Trophoblast cell (in vitro differentiated cells and primary cell): ENCODE results near the gene SEMA4B.

Source experiments
- DNase-seq, 2 donors: peaks; one replicate each; pipeline ENCODE4 v3.0.0-alpha.2; 2016
- H2AFZ ChIP-seq: 2 replicates; pipeline ENCODE4 v1.6.1; 2013; ENCODE audit warnings: low read length, moderate library complexity, mild to moderate bottlenecking; ENCODE audit not compliant: insufficient read depth, poor library complexity
- H2AK5ac ChIP-seq: 2 replicates; pipeline ENCODE4 v1.6.1; 2013; ENCODE audit warnings: mild to moderate bottlenecking, low read length
- H2BK120ac ChIP-seq: 2 replicates; pipeline ENCODE4 v1.6.1; 2013; ENCODE audit warnings: low read length, mild to moderate bottlenecking, moderate library complexity; ENCODE audit not compliant: insufficient read depth, poor library complexity
- H2BK12ac ChIP-seq: 2 replicates; pipeline ENCODE4 v1.6.1; 2013; ENCODE audit warnings: mild to moderate bottlenecking, low read length, moderate library complexity
- H2BK5ac ChIP-seq: 2 replicates; pipeline ENCODE4 v1.6.1; 2013; ENCODE audit warnings: low read length, low read depth, moderate library complexity, mild to moderate bottlenecking; ENCODE audit not compliant: poor library complexity
- H3K14ac ChIP-seq: 2 replicates; pipeline ENCODE4 v1.6.1; 2013; ENCODE audit warnings: mild to moderate bottlenecking, low read length
- H3K18ac ChIP-seq: 2 replicates; pipeline ENCODE4 v1.6.1; 2013; ENCODE audit warnings: mild to moderate bottlenecking, low read length
- H3K23ac ChIP-seq: 2 replicates; pipeline ENCODE4 v1.6.1; 2013; ENCODE audit warnings: low read length
- H3K27ac ChIP-seq: 2 replicates; pipeline ENCODE4 v1.5.1; 2013; ENCODE audit warnings: low read depth, mild to moderate bottlenecking, inconsistent platforms, low read length, moderate library complexity
- H3K27me3 ChIP-seq: 2 replicates; pipeline ENCODE4 v1.6.1; 2013; ENCODE audit warnings: inconsistent platforms, mild to moderate bottlenecking, low read length, moderate library complexity; ENCODE audit not compliant: insufficient read depth
- H3K36me3 ChIP-seq, 2 experiments: 1 replicate in 1 of 2; 2 replicates in 1 of 2; pipeline ENCODE4 v1.6.1; 2013; ENCODE audit warnings: low read length in 2 of 2, mild to moderate bottlenecking in 2 of 2, moderate library complexity in 1 of 2; ENCODE audit not compliant: insufficient read depth in 2 of 2, control insufficient read depth in 1 of 2
- H3K4ac ChIP-seq: 2 replicates; pipeline ENCODE4 v1.6.1; 2013; ENCODE audit warnings: low read depth, mild to moderate bottlenecking, low read length, moderate library complexity
- H3K4me1 ChIP-seq, 2 experiments: 1 replicate in 1 of 2; 2 replicates in 1 of 2; pipeline ENCODE4 v1.6.1; 2013; ENCODE audit warnings: low read length in 2 of 2, mild to moderate bottlenecking in 2 of 2, moderate library complexity in 1 of 2; ENCODE audit not compliant: insufficient read depth in 2 of 2, control insufficient read depth in 1 of 2
- H3K4me2 ChIP-seq: 2 replicates; pipeline ENCODE4 v1.6.1; 2013; ENCODE audit warnings: inconsistent platforms, mild to moderate bottlenecking, low read length, moderate library complexity
- H3K4me3 ChIP-seq: 2 replicates; pipeline ENCODE4 v1.5.1; 2013; ENCODE audit warnings: mild to moderate bottlenecking, low read depth, low read length, inconsistent platforms
- H3K79me1 ChIP-seq: one replicate; pipeline ENCODE4 v1.6.1; 2013; ENCODE audit warnings: low read length
- H3K79me2 ChIP-seq: 2 replicates; pipeline ENCODE4 v1.6.1; 2013; ENCODE audit warnings: low read length, mild to moderate bottlenecking; ENCODE audit not compliant: control insufficient read depth, insufficient read depth, poor library complexity
- H3K9ac ChIP-seq: 2 replicates; pipeline ENCODE4 v1.6.1; 2013; ENCODE audit warnings: mild to moderate bottlenecking, low read length
- H3K9me3 ChIP-seq: 2 replicates; pipeline ENCODE4 v1.6.1; 2013; ENCODE audit warnings: low read depth, mild to moderate bottlenecking, control low read depth, inconsistent platforms, low read length; ENCODE audit not compliant: insufficient read depth
- H4K12ac ChIP-seq: 2 replicates; pipeline ENCODE4 v1.6.1; 2013; ENCODE audit warnings: low read depth, mild to moderate bottlenecking, low read length, moderate library complexity
- H4K8ac ChIP-seq: 2 replicates; pipeline ENCODE4 v1.6.1; 2013; ENCODE audit warnings: low read depth, mild to moderate bottlenecking, low read length, moderate library complexity
- H4K91ac ChIP-seq: one replicate; pipeline ENCODE4 v1.6.1; 2013; ENCODE audit warnings: low read depth, mild to moderate bottlenecking, low read length, moderate library complexity
- WGBS: extraction: QIAGEN DNeasy Blood & Tissue Kit; methylation state at CpG from one replicate; pipeline ENCODE4 v1.1.7; 2013; ENCODE audit warnings: missing lambda C conversion rate; ENCODE audit not compliant: insufficient read length, insufficient coverage; ENCODE audit errors: extremely low coverage; 5-methylcytosine and 5-hydroxymethylcytosine counted together

Gene SEMA4B

DNA sequence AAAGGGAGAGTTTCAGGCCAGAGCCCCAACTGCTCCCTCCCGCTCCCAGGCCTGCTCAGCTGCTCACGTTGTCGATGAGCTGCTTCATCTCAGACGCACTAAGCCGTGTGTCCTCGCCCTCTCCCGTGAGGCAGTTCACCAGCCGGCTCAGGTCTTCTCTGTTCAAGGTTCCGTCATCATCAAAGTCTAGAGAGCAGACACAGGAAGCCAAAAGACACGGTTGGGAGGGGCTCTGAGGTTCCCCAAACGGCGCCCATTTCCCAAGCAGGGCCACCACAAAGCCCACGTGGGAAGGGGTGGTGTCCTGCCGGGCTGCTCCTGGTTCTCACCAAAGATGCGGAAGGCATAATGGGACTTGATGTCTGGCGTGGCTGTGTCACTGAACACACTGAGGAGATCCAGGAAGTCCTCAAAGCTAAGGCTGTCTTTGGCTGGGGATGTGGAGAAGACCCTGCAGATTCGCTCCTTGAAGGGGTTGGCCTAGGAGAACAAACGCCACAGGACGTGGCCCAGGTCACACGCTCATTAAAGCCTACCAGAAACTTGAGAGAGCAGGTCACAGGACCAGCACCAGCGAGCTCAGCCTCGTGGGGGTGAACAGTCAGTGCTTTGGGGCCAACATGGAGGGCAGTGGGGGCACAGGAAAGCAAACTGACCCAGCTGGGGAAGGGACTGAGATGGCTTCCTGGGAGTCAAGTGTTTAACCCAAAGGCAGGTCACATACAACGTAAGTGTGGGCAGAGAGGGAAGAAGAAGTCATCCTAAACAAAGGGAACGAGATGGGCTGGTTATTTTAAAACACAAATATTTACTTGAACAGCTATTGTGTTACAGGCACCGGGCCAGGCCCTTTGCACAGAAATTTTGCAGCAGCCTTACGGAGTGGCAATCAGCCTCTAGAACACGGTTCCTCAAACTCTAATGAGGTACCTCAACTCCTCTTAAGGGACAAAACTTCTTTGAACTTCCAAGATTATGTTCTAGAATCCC is 30.2 kb downstream of the SEMA4B start:
- Histone ChIP-seq H3K79me1 (peaks cover 5% of the 10 kb centered on the region), H3K4me2 (no peak overlapping the region), H3K18ac (no peak overlapping the region), H3K9ac (no peak overlapping the region), H4K8ac (no peak overlapping the region), H3K9me3 (no peaks in the 10 kb centered on the region), H3K4me3 (no peak overlapping the region), H2AFZ (no peak overlapping the region), H2BK12ac (no peak overlapping the region), H3K79me2 (no peaks in the 10 kb centered on the region), H4K12ac (no peak overlapping the region), H2BK5ac (no peak overlapping the region), H3K36me3 (peaks cover 36 to 37% of the 10 kb centered on the region in 2 experiments), H3K4me1 (peaks cover 2 to 3% of the 10 kb centered on the region in 2 experiments), H3K27ac (no peak overlapping the region), H3K4ac (no peak overlapping the region), H2BK120ac (no peak overlapping the region), H3K23ac (no peak overlapping the region), H2AK5ac (no peak overlapping the region), H3K14ac (no peak overlapping the region), H4K91ac (no peak overlapping the region), H3K27me3 (no peaks in the 10 kb centered on the region)
- peak; percentile 11 to 28 for DNase-seq
- no CpG with 5 or more reads among the region's 27 CpGs for WGBS

DNA sequence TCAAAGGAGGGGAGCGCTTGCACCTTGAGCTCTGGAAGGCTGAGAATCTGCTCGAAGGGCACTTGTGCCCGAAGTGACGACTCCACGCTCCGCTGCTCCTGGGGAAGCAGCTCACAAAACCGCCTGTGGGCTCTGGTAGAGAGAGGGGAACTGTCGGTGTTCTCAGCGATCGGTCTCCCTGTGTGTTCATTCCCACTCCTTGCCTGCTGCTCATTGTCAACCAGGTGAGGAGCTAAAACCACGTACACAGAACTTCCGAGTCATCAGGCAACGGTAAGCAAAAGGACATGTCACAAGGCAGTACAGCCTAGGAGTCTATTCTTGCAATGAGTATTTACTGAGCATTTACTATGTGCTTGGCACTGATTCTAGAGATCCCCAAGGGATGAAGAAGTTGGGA is 31.1 kb downstream of the SEMA4B start:
- no peak overlapping the region for H3K4me2 ChIP-seq
- no peaks in the 10 kb centered on the region for H3K9me3 ChIP-seq
- H3K79me1 ChIP-seq, result peaks cover 5% of the 10 kb centered on the region
- H3K23ac ChIP-seq, result no peak overlapping the region
- no peak overlapping the region for H3K4me3 ChIP-seq
- H3K27ac ChIP-seq, result no peak overlapping the region
- H3K4ac ChIP-seq, result no peak overlapping the region
- H4K12ac ChIP-seq, result no peak overlapping the region
- H2BK120ac ChIP-seq, result no peak overlapping the region
- WGBS, result no CpG with 5 or more reads among the region's 13 CpGs
- no peak for DNase-seq
- H3K27me3 ChIP-seq, result no peaks in the 10 kb centered on the region
- no peaks in the 10 kb centered on the region for H3K79me2 ChIP-seq
- H2AFZ ChIP-seq, result no peak overlapping the region
- H3K14ac ChIP-seq, result no peak overlapping the region
- no peak overlapping the region for H4K91ac ChIP-seq
- no peak overlapping the region for H2AK5ac ChIP-seq
- no peak overlapping the region for H4K8ac ChIP-seq
- H3K36me3 ChIP-seq, result peaks cover 36% of the 10 kb centered on the region in 2 experiments
- peaks cover 2 to 3% of the 10 kb centered on the region in 2 experiments for H3K4me1 ChIP-seq
- H2BK12ac ChIP-seq, result no peak overlapping the region
- H3K18ac ChIP-seq, result no peak overlapping the region
- no peak overlapping the region for H3K9ac ChIP-seq
- no peak overlapping the region for H2BK5ac ChIP-seq

DNA sequence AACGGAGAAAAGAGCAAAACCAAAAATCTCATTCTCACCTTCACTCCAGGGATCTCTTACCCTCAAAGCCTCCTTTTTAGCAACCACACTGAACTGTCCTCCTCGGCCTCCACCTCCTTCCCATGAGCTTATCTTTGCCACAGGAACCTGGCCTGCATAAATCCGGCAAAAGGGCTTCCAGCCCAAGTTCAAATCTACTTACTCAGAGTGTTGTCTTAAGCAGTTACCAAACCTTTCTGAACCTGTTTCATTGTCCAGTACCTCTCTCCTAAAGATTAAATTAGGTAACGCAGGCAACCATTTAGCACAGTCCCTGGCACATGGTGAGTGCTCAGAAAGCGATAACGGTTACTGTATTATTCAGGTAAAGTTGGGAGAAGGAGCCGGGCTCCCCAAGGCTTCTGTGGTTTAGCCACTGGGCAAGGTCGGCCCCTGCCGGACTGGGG is 31.8 kb downstream of the SEMA4B start:
- Histone ChIP-seq H2AK5ac (no peak overlapping the region), H3K14ac (no peak overlapping the region), H2BK5ac (no peak overlapping the region), H3K36me3 (peaks cover 28 to 29% of the 10 kb centered on the region in 2 experiments), H3K4me3 (peak overlapping the region; percentile 85), H2BK12ac (no peak overlapping the region), H4K12ac (no peak overlapping the region), H2BK120ac (no peak overlapping the region), H4K8ac (peak overlapping the region; percentile 40), H3K4me2 (peak overlapping the region; percentile 92), H3K27ac (no peak overlapping the region), H3K79me1 (peaks cover 5% of the 10 kb centered on the region), H2AFZ (peak overlapping the region; percentile 65), H3K27me3 (no peaks in the 10 kb centered on the region), H3K23ac (no peak overlapping the region), H3K9ac (peak overlapping the region; percentile 24), H3K9me3 (no peaks in the 10 kb centered on the region), H3K18ac (no peak overlapping the region), H3K4me1 (peaks cover 2 to 3% of the 10 kb centered on the region in 2 experiments), H4K91ac (no peak overlapping the region), H3K4ac (no peak overlapping the region), H3K79me2 (no peaks in the 10 kb centered on the region)
- no CpG with 5 or more reads among the region's 9 CpGs for WGBS
- no peak for DNase-seq

DNA sequence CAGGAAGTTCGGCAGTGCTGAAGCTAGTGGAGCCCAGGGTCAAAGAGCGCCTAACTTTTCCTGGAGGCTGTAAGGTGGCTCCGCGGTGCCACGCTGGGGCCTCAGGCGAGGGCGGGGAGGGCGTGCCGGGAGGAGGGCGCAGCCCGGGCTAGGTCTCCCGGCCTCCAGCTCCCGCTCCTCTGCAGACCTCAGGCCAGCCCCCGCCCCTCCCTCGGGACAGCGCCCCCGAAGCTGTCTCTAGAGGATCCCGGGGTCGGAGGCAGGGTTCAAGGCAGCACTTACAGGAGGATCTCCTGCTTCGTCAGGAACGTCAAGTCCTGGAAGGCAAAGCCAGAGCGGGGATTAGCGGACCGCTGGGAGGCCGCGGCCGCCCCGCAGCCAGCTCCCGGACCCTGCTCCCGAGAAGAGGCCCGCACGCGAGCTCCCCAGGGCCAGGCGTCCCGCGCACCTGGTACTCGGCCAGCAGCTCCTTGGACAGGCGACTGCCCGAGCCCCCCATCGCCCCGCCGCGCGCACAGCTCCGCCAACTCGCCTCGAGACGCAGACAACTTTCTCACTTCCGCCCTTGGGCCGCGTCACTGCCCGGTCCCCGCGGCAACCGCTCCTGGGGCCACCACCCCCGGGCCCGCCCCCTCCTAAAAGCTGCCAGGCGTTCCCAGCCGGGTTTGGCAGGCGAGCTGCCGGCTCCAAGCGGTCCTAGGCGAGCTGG is 32.4 kb downstream of the SEMA4B start, which contains the start of gene CIB1:
Gene CIB1, minus strand, starts transcription at position 555 of the 709 bp plus-strand sequence. Its CDS starts 56 bp downstream, at position 499.
- peak within 1 kb of the TSS; percentile 45 for H3K9ac ChIP-seq

More for the DNA sequence above, 32.4 kb downstream of the SEMA4B start, which contains the start of gene CIB1:
- Histone ChIP-seq H3K4ac (peak within 1 kb of the TSS; percentile 1), H3K27me3 (no peaks in the 10 kb centered on the region), H3K23ac (no peak within 1 kb of the TSS), H2AK5ac (no peak within 1 kb of the TSS), H3K18ac (peak within 1 kb of the TSS; percentile 70), H2BK5ac (peak within 1 kb of the TSS; percentile 33), H3K79me1 (peaks cover 5% of the 10 kb centered on the region), H3K79me2 (no peaks in the 10 kb centered on the region), H3K14ac (peak within 1 kb of the TSS; percentile 22), H3K4me1 (peaks cover 2 to 3% of the 10 kb centered on the region in 2 experiments), H2AFZ (peak within 1 kb of the TSS; percentile 65), H4K91ac (peak within 1 kb of the TSS; percentile 20), H3K4me3 (peak within 1 kb of the TSS; percentile 85), H2BK120ac (no peak within 1 kb of the TSS), H2BK12ac (no peak within 1 kb of the TSS), H3K36me3 (peaks cover 25 to 26% of the 10 kb centered on the region in 2 experiments), H3K4me2 (peak within 1 kb of the TSS; percentile 92), H3K9me3 (no peaks in the 10 kb centered on the region), H4K8ac (peak within 1 kb of the TSS; percentile 88), H3K27ac (peak within 1 kb of the TSS; percentile 7), H4K12ac (peak within 1 kb of the TSS; percentile 55)
- peak; percentile 79 to 97 for DNase-seq
- WGBS, result no CpG with 5 or more reads among the region's 63 CpGs
